ENCODE results near the gene MIER2.

Gene MIER2

DNA sequence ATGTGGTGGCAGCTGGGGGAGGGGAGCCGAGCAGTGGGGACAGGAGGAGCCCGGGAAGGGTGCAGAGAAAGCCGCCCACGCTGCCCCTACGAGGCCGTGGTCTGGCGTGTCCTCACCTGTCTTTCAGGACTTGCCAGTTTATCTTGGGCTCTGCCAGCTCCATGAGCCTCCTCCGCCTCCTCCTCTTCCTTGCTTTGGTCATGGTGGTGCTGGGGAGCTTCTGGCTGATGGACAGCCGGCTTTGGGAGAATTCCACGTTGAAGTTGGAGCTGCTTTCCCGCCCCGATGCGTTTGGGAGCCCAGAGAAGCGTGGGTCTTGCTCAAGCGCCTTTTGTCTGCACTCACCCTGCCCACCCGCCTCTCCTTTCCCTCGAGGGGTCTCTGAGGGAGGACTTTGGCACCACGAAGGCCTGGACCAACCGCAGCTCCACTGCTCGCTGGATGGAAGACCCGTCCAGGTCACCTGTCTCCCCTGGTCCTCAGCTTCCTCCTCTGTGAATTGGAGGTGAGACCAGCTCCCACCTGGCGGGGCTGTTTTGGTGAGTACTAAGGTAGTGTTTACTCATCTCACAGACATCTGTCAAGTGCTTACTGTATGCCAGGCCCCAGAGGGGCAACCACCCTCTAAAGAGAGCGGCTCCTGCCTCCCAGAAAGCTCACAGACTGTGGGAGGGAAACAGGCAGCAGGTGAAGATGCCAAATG is 29.7 kb upstream of the MIER2 start:
- Histone ChIP-seq H2AFZ (ENCODE audit: low read depth, low read length) (no peak overlapping the region), H3K4me3 (ENCODE audit: low read depth in 1 of 2, low read length in 2 of 2) (no peak overlapping the region), H3K9me3 (ENCODE audit: insufficient read depth, low read length, severe bottlenecking) (no peaks in the 10 kb centered on the region), H3K4me2 (ENCODE audit: insufficient read depth, low read length) (no peak overlapping the region), H3K27me3 (ENCODE audit: insufficient read depth, low read length, poor library complexity) (peaks cover 18% of the 10 kb centered on the region), H4K20me1 (ENCODE audit: insufficient read depth, low read length) (no peaks in the 10 kb centered on the region), H3K36me3 (ENCODE audit: insufficient read depth, low read length) (no peaks in the 10 kb centered on the region), H3K4me1 (ENCODE audit: insufficient read depth, low read length) (no peaks in the 10 kb centered on the region), H3K27ac (ENCODE audit: low read length) (no peak overlapping the region), H3K9ac (ENCODE audit: low read depth, low read length) (no peak overlapping the region), H3K79me2 (ENCODE audit: insufficient read depth, low read length) (no peaks in the 10 kb centered on the region)
- no peak for DNase-seq
- TF ChIP-seq EZH2 (IDR thresholded peaks at IDR 0.05; ENCODE audit: borderline replicate concordance, low read depth, low read length, severe bottlenecking): no peak
- TF ChIP-seq, protein P1, sequence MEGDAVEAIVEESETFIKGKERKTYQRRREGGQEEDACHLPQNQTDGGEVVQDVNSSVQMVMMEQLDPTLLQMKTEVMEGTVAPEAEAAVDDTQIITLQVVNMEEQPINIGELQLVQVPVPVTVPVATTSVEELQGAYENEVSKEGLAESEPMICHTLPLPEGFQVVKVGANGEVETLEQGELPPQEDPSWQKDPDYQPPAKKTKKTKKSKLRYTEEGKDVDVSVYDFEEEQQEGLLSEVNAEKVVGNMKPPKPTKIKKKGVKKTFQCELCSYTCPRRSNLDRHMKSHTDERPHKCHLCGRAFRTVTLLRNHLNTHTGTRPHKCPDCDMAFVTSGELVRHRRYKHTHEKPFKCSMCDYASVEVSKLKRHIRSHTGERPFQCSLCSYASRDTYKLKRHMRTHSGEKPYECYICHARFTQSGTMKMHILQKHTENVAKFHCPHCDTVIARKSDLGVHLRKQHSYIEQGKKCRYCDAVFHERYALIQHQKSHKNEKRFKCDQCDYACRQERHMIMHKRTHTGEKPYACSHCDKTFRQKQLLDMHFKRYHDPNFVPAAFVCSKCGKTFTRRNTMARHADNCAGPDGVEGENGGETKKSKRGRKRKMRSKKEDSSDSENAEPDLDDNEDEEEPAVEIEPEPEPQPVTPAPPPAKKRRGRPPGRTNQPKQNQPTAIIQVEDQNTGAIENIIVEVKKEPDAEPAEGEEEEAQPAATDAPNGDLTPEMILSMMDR (IDR thresholded peaks at IDR 0.05; ENCODE audit: borderline replicate concordance, extremely low read depth, low read length, poor library complexity, severe bottlenecking): no peak
- no peak for ATAC-seq (ENCODE audit: insufficient read depth, low read depth)

DNA sequence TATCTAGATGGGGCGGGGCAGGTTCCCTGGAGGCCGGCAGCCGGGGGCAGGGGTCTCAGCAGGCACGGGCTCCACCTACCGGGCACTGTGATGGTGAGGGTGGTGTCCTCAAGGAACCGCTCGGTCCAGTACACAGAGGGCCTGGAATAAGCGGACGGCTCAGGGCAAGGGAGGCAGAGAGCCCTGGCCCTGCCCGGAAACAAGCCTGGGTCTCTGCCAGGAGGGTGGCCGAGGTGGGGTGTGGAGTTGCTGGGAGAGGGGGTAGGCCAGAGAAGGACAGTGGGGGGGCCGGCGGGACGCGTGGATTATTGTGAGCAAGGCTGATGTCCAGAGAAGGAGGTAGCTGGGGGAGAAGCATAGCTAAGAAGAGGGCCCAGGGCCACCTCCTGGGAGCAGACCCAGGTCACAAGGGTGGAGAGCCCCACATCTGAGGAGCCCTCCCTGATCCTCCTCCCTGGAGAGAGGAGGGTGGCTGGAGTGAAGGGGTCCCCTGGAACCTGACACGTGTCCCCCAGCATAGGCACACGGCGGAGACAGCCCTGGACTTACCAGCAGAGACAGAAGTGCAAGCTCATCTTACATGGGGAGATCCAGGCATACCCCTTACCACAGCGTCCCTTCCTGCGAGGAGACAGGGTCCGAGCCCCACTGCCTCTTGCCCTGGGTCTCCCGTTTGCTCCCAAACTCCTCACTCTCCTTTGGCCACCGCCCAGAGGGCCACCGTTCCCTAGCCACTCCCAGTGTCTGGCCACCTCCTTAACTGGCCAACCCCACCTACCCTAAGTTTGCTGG is 29.0 kb upstream of the MIER2 start:
- DNase-seq: no peak
- TF ChIP-seq EZH2 (IDR thresholded peaks at IDR 0.05; ENCODE audit: borderline replicate concordance, low read depth, low read length, severe bottlenecking): no peak
- TF ChIP-seq, protein P1 (IDR thresholded peaks at IDR 0.05; ENCODE audit: borderline replicate concordance, extremely low read depth, low read length, poor library complexity, severe bottlenecking): no peak
- H4K20me1 ChIP-seq (ENCODE audit: insufficient read depth, low read length): no peaks in the 10 kb centered on the region
- peaks cover 18% of the 10 kb centered on the region for H3K27me3 ChIP-seq (ENCODE audit: insufficient read depth, low read length, poor library complexity)
- H3K36me3 ChIP-seq (ENCODE audit: insufficient read depth, low read length): no peaks in the 10 kb centered on the region
- H3K79me2 ChIP-seq (ENCODE audit: insufficient read depth, low read length): no peaks in the 10 kb centered on the region
- H3K27ac ChIP-seq (ENCODE audit: low read length): no peak overlapping the region
- no peaks in the 10 kb centered on the region for H3K4me1 ChIP-seq (ENCODE audit: insufficient read depth, low read length)
- H3K4me3 ChIP-seq (ENCODE audit: low read depth in 1 of 2, low read length in 2 of 2): no peak overlapping the region
- ATAC-seq (ENCODE audit: insufficient read depth, low read depth): no peak
- H3K9me3 ChIP-seq (ENCODE audit: insufficient read depth, low read length, severe bottlenecking): no peaks in the 10 kb centered on the region
- H3K4me2 ChIP-seq (ENCODE audit: insufficient read depth, low read length): no peak overlapping the region
- H2AFZ ChIP-seq (ENCODE audit: low read depth, low read length): no peak overlapping the region
- no peak overlapping the region for H3K9ac ChIP-seq (ENCODE audit: low read depth, low read length)

DNA sequence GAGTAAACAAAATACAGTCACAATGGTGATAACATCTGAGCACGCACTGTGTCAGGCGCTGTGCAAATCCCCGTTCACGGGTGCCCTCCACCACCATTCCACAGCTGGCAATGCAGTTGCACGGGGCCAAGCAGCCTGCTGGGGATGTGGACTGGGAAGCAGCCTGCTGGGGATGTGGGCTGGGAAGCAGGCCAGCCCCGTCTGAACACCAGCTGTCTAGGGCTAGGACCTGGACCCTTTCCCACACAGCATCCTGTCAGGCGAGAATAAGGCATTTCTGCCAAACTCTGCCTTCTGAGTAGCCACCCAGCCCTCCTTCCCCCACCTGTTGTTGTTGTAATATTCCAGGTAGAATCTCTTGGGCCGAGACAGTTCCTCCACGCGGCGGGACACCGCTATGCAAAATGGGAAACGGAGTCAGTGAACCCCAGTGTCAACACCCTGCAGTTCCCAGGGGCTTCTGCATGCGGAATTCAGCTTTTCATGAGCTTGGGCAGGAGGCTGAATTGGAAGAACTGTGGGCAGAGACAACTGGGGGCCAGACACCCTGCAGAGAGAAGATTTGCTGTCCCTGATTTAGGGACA is 27.8 kb upstream of the MIER2 start:
- Histone ChIP-seq H3K4me3 (ENCODE audit: low read depth in 1 of 2, low read length in 2 of 2) (no peak overlapping the region), H2AFZ (ENCODE audit: low read depth, low read length) (no peak overlapping the region)
- no peak for ATAC-seq (ENCODE audit: insufficient read depth, low read depth)

More for the DNA sequence above, 27.8 kb upstream of the MIER2 start:
- Histone ChIP-seq H3K9me3 (ENCODE audit: insufficient read depth, low read length, severe bottlenecking) (no peaks in the 10 kb centered on the region), H3K27me3 (ENCODE audit: insufficient read depth, low read length, poor library complexity) (peaks cover 18% of the 10 kb centered on the region), H3K36me3 (ENCODE audit: insufficient read depth, low read length) (no peaks in the 10 kb centered on the region), H3K9ac (ENCODE audit: low read depth, low read length) (no peak overlapping the region), H3K27ac (ENCODE audit: low read length) (no peak overlapping the region), H3K79me2 (ENCODE audit: insufficient read depth, low read length) (no peaks in the 10 kb centered on the region), H4K20me1 (ENCODE audit: insufficient read depth, low read length) (no peaks in the 10 kb centered on the region), H3K4me1 (ENCODE audit: insufficient read depth, low read length) (no peaks in the 10 kb centered on the region), H3K4me2 (ENCODE audit: insufficient read depth, low read length) (no peak overlapping the region)
- TF ChIP-seq, protein P1 (IDR thresholded peaks at IDR 0.05; ENCODE audit: borderline replicate concordance, extremely low read depth, low read length, poor library complexity, severe bottlenecking): no peak
- no peak for TF ChIP-seq EZH2 (IDR thresholded peaks at IDR 0.05; ENCODE audit: borderline replicate concordance, low read depth, low read length, severe bottlenecking)
- no peak for DNase-seq
